GM12875 (cell line): ENCODE measurements around the gene WDHD1.
"Not testable (repeated sequence)": the region's sequence is repeated elsewhere in the genome, so short reads cannot be mapped to it uniquely, and the experiment has no call there.

Experiments used
- H3K4me3 ChIP-seq: one replicate; pipeline ENCODE4 v1.5.1; 2011; ENCODE audit warnings: low read depth, low read length, control low read depth
- CTCF ChIP-seq: IDR thresholded peaks from 2 replicates; pipeline ENCODE4 v1.5.1; 2011; ENCODE audit warnings: low read depth, mild to moderate bottlenecking, control low read depth, inconsistent platforms, low read length, moderate library complexity, borderline replicate concordance; ENCODE audit not compliant: insufficient read depth

The WDHD1 gene

DNA sequence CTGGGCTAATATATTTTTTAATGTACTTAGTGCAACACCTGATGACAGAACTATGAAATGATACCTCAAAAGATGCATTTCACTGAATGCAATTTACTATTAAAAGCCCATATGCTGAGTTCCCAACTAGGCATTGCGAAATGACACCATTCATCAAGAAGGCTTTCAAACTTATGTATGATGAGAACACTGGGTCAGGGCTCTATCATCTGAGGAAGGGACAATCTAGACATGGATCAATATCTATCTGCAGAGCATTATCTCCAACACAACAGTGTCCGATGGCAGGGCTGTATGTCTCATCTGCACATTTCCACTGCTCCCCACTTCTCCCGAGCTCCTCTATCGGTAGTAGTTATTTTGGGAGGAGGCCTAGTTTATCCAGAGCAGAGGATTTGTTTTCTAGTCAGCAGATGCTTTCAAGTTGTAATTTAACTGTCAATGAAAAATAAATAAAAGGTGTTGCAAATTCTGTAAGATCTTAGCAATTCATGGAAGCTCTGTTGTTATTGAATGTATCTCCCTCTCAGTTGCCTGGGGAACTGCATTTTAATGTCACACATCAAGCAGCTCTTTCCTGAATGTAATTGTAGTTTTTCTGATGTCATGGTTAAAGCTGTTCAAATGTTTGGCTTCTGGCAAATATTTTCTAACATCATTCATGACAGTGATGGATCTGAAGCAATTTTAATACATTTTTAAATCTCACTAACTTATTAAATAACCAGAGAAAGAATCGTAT, 116.9 kb downstream of the WDHD1 start:
- no peak for TF ChIP-seq CTCF
- no peak overlapping the region for H3K4me3 ChIP-seq

GRCh38 chr14:54908973-54909372, 117.9 kb downstream of the WDHD1 start:
- not testable (repeated sequence) for H3K4me3 ChIP-seq

- TF ChIP-seq CTCF: no peak
- H3K4me3 ChIP-seq: no peak overlapping the region
Observed at GRCh38 chr14:54908190-54908589, 118.7 kb downstream of the WDHD1 start.

GRCh38 chr14:54906075-54906474, 120.8 kb downstream of the WDHD1 start:
- no peak overlapping the region for H3K4me3 ChIP-seq
- TF ChIP-seq CTCF: no peak

DNA sequence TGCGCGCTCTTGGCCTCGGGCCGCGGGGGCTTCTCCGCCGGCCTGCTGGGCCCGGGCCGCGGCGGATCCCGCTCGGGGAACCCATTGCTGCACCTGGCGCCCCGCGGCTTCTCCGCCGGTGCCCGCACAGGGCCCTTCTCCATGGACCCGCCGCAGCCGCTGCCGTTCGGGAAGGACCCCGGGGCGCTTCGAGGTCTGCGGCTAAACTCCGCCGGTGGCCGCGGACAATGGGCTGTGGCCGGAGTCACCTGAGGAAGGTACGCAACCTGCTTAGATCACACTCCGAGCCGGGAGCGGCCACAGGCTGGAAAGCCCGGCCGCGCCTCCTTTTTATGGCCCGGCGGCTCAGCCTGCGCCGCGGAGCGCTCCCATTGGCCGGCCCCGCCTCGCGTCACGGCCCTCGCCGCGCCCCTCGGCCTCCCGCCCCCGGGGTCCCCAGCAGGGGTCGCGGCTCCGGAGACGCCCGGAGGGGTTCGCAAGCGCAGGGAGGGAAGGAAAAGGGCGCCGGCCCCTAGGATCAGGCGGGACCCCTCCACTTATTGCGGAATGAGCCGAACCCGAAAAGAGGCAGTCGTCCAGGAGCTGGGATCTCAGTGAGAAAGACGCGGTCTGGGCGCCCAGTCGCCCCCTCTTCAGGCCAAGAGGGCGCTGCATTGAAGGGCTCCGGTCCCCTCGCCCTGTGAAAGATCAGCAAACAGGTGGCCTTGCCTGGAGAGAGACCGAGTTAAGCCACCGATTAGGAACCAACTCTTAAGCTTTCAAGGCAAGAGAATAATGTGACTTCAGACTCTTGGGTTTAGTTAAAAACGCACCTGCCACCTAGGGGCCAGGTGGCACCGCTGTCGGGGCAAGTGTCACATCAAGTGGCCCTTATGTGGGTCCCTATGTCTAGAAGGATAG, 124.1 kb downstream of the WDHD1 start, which contains the start of gene GCH1:
TSS of gene GCH1 (minus strand) at position 306 of the 900 bp plus-strand sequence. CDS start at position 143, 163 bp downstream.
- H3K4me3 ChIP-seq: peak within 1 kb of the TSS; percentile 61

GRCh38 chr14:54902143-54902520, 124.8 kb downstream of the WDHD1 start:
- peak overlapping the region; percentile 61 for H3K4me3 ChIP-seq
- peak; percentile 35; the same call in 1 of the 2 replicates for TF ChIP-seq CTCF

More for the DNA sequence above, 124.1 kb downstream of the WDHD1 start, which contains the start of gene GCH1:
- TF ChIP-seq CTCF: peak; percentile 53

DNA sequence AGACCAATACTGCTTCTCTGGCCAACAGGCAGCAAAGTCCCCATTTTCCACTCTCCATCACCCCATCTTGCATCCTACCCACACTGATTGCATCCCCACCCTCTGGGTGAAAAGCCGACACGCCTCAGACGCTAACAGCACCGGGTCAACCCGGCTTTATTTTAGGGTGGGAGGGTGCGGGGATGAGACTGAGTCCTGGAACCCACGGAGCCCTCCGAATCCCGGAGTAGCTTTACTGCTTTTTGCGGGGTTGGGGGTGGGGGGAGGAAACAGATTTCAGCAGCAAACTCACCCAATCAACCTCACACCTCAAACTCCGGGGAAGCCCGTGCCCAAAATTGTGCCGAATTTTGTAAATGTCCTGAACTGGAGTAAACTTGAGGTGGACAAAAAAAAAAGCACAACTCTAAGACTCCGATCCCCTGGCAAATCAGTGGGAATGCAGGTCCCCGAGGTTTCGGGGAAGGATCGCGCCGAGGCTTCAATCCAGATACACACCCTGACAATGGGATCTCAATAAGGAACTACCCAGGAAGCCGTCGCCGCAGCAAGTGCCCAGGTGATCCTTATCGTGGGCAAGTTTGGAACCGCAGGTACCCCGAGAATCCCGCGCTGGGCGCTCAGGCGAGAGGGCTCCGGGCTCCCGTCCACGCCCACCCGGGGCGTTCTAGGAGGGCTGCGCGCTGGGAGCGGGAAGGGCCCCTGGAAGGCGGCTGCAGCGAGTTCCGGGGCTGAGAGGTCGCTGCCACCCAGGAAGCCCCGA, 125.3 kb downstream of the WDHD1 start:
- TF ChIP-seq CTCF: no peak
- peak overlapping the region; percentile 61 for H3K4me3 ChIP-seq
